Liver (tissue), 9 donors: ENCODE results near the gene SOSTDC1. TPM values are rescaled to one million over a fixed set of nuclear protein-coding genes. Genes with fewer than 3 reads are reported as not detected.

Experiments used
- DNase-seq: peaks from one replicate; pipeline ENCODE4 v3.0.0-alpha.2; 2017; ENCODE audit warnings: low spot score
- H3K27ac ChIP-seq, 2 donors: one replicate each; pipeline ENCODE4 v1.7.0; 2013; ENCODE audit warnings: inconsistent platforms in 2 of 2, low read length in 2 of 2, control low read depth in 1 of 2, low read depth in 1 of 2, mild to moderate bottlenecking in 1 of 2
- H3K27me3 ChIP-seq, 4 donors: one replicate each; pipeline versions ENCODE4 v1.6.1 to v1.7.0; 2013; ENCODE audit warnings: low read length in 3 of 4, inconsistent platforms in 1 of 4, mild to moderate bottlenecking in 1 of 4, moderate library complexity in 1 of 4; ENCODE audit not compliant: control insufficient read depth in 4 of 4, insufficient read depth in 4 of 4
- H3K36me3 ChIP-seq, 4 donors: one replicate each; pipeline versions ENCODE4 v1.6.1 to v1.7.0; 2013; ENCODE audit warnings: low read length in 3 of 4, mild to moderate bottlenecking in 3 of 4, low read depth in 1 of 4, moderate library complexity in 1 of 4; ENCODE audit not compliant: control insufficient read depth in 4 of 4, insufficient read depth in 3 of 4
- H3K4me1 ChIP-seq, 4 donors: one replicate each; pipeline versions ENCODE4 v1.6.1 to v1.7.0; 2013; ENCODE audit warnings: low read length in 3 of 4, mild to moderate bottlenecking in 3 of 4, moderate library complexity in 1 of 4; ENCODE audit not compliant: control insufficient read depth in 4 of 4, insufficient read depth in 4 of 4
- H3K4me3 ChIP-seq, 3 donors: one replicate each; pipeline versions ENCODE4 v1.6.1 to v1.7.0; 2013; ENCODE audit warnings: low read length in 3 of 3, control low read depth in 1 of 3, low read depth in 1 of 3, mild to moderate bottlenecking in 1 of 3
- H3K9ac ChIP-seq, 2 donors: one replicate each; pipeline ENCODE4 v1.7.0; 2013; ENCODE audit warnings: low read length in 2 of 2, mild to moderate bottlenecking in 2 of 2, moderate library complexity in 2 of 2, control low read depth in 1 of 2, low read depth in 1 of 2
- H3K9me3 ChIP-seq, 4 donors: one replicate each; pipeline versions ENCODE4 v1.6.1 to v1.7.0; 2013; ENCODE audit warnings: low read length in 3 of 4; ENCODE audit not compliant: control insufficient read depth in 4 of 4
- CTCF ChIP-seq: fragments of 150-350 bp; IDR thresholded peaks from 2 replicates; pipeline ENCODE4 v1.5.1; 2017; ENCODE audit warnings: improper control_type of control experiment, low read depth, low read length; ENCODE audit not compliant: missing input control
- EGR1 ChIP-seq, 2 donors: IDR thresholded peaks; 2 replicates each; pipeline ENCODE4 v1.6.1; 2016 to 2018; ENCODE audit warnings: antibody characterized with exemption in 2 of 2, low read depth in 2 of 2
- FOXA1 ChIP-seq: IDR thresholded peaks from 2 replicates; pipeline ENCODE4 v1.6.1; 2016; ENCODE audit warnings: antibody characterized with exemption
- GABPA ChIP-seq, 2 donors: IDR thresholded peaks in 1 of 2; conservative IDR thresholded peaks in 1 of 2; 2 replicates each; pipeline ENCODE4 v1.6.1; 2016; ENCODE audit warnings: antibody characterized with exemption in 2 of 2, mild to moderate bottlenecking in 1 of 2, moderate library complexity in 1 of 2
- HNF4A ChIP-seq, 2 donors: conservative IDR thresholded peaks; 2 replicates each; pipeline ENCODE4 v1.6.1; 2016; ENCODE audit warnings: antibody characterized with exemption in 2 of 2, mild to moderate bottlenecking in 2 of 2
- HNF4G ChIP-seq: IDR thresholded peaks from 2 replicates; pipeline ENCODE4 v1.6.1; 2016; ENCODE audit warnings: antibody characterized with exemption
- JUND ChIP-seq, 2 donors: IDR thresholded peaks; 2 replicates each; pipeline ENCODE4 v1.6.1; 2016; ENCODE audit warnings: antibody characterized with exemption in 2 of 2
- MAX ChIP-seq: IDR thresholded peaks from 2 replicates; pipeline ENCODE4 v1.6.1; 2016; ENCODE audit warnings: antibody characterized with exemption
- NR2F2 ChIP-seq: IDR thresholded peaks from 2 replicates; pipeline ENCODE4 v1.6.1; 2016; ENCODE audit warnings: antibody characterized with exemption
- RAD21 ChIP-seq, 2 donors: IDR thresholded peaks; 2 replicates each; pipeline ENCODE4 v1.6.1; 2016; ENCODE audit warnings: antibody characterized with exemption in 2 of 2, mild to moderate bottlenecking in 2 of 2
- REST ChIP-seq: IDR thresholded peaks from 2 replicates; pipeline ENCODE4 v1.6.1; 2016; ENCODE audit warnings: antibody characterized with exemption, mild to moderate bottlenecking
- RXRA ChIP-seq, 2 donors: IDR thresholded peaks; 2 replicates each; pipeline ENCODE4 v1.6.1; 2017 to 2018; ENCODE audit warnings: antibody characterized with exemption in 2 of 2, mild to moderate bottlenecking in 1 of 2
- SP1 ChIP-seq: IDR thresholded peaks from 2 replicates; pipeline ENCODE4 v1.6.1; 2018; ENCODE audit warnings: antibody characterized with exemption, mild to moderate bottlenecking
- TAF1 ChIP-seq: conservative IDR thresholded peaks from 2 replicates; pipeline ENCODE4 v1.6.1; 2016; ENCODE audit warnings: antibody characterized with exemption, mild to moderate bottlenecking
- YY1 ChIP-seq: IDR thresholded peaks from 2 replicates; pipeline ENCODE4 v1.6.1; 2016; ENCODE audit warnings: antibody characterized with exemption, mild to moderate bottlenecking
- ZBTB33 ChIP-seq: IDR thresholded peaks from 2 replicates; pipeline ENCODE4 v1.6.1; 2016; ENCODE audit warnings: antibody characterized with exemption
- WGBS: extraction: QIAGEN DNeasy Blood & Tissue Kit; methylation state at CpG from one replicate; pipeline ENCODE4 v1.1.7; 2013; 5-methylcytosine and 5-hydroxymethylcytosine counted together
- polyA plus RNA-seq, 2 donors: library from polyadenylated mRNA; stranded (reverse) in 1 of 2; unstranded in 1 of 2; fragments of 200-250 nt in 1 of 2; fragments of >200 nt in 1 of 2; fragmentation: Nextera tagmentation in 1 of 2; extraction: Ambion mirVana in 1 of 2; gene quantifications; one replicate each; pipeline versions ENCODE4 v1.2.1 to v1.2.3, GENCODE V29; 2013 to 2015
- total RNA-seq, 2 donors: library from RNA; depleted of rRNA; stranded (reverse); fragments of >200 nt; gene quantifications; one replicate each; pipeline ENCODE4 v1.2.3, GENCODE V29; 2014
- donor health status: healthy.
- donor health status: healthy.
- donor health status: healthy.
- donor health status: healthy.
- donor health status: healthy.

SOSTDC1 gene
- total and polyA plus RNA-seq, 4 donors, result 0.05 to 0.56 (median 0.08) TPM; not detected in 1

- H3K9me3 ChIP-seq, result no peaks in the 10 kb centered on the region
- WGBS, result 95% methylated on average over 2 of the region's 2 CpGs
- TF ChIP-seq HNF4G (no peak), EGR1 (IDR thresholded peaks at IDR 0.05; ENCODE audit: low read depth in 2 of 2) (no peak), MAX (no peak), YY1 (no peak), ZBTB33 (no peak), RXRA (IDR thresholded peaks at IDR 0.05) (no peak)
- H3K4me3 ChIP-seq, result no peak overlapping the region
- H3K36me3 ChIP-seq, result no peaks in the 10 kb centered on the region
- no peak overlapping the region for H3K9ac ChIP-seq
- H3K27ac ChIP-seq, result no peak overlapping the region
- H3K27me3 ChIP-seq, result no peaks in the 10 kb centered on the region
- H3K4me1 ChIP-seq, result no peaks in the 10 kb centered on the region
- no peak for DNase-seq
These were observed 32.6 kb upstream of the SOSTDC1 start for GRCh38 chr7:16498122-16498521.

GRCh38 chr7:16494955-16495719 is 29.6 kb upstream of the SOSTDC1 start:
- 71% methylated on average over 4 of the region's 4 CpGs for WGBS

More at GRCh38 chr7:16494955-16495719, 29.6 kb upstream of the SOSTDC1 start:
- Histone ChIP-seq H3K27me3 (no peaks in the 10 kb centered on the region), H3K9ac (no peak overlapping the region), H3K27ac (no peak overlapping the region), H3K36me3 (no peaks in the 10 kb centered on the region), H3K4me3 (no peak overlapping the region), H3K9me3 (no peaks in the 10 kb centered on the region), H3K4me1 (no peaks in the 10 kb centered on the region)
- TF ChIP-seq TAF1 (no peak), RXRA (IDR thresholded peaks at IDR 0.05) (no peak), MAX (no peak), HNF4G (no peak), CTCF (no peak), GABPA (IDR thresholded peaks at IDR 0.05 in 1 of 2, conservative IDR thresholded peaks at IDR 0.05 in 1 of 2) (no peak), JUND (IDR thresholded peaks at IDR 0.05) (no peak), HNF4A (conservative IDR thresholded peaks at IDR 0.05) (no peak), NR2F2 (no peak), EGR1 (IDR thresholded peaks at IDR 0.05; ENCODE audit: low read depth in 2 of 2) (no peak), RAD21 (IDR thresholded peaks at IDR 0.05) (no peak), FOXA1 (no peak), REST (no peak), YY1 (no peak), SP1 (no peak)
- no peak for DNase-seq
